Fibroblast of mammary gland (primary cell): ENCODE measurements around the gene BARHL2.

Experiments
- DNase-seq: peaks from one replicate; pipeline ENCODE4 v3.0.0-alpha.2; 2010; ENCODE audit warnings: low read depth
- H3K4me3 ChIP-seq: 2 replicates; pipeline ENCODE4 v1.5.1; 2011; ENCODE audit warnings: low read depth, mild to moderate bottlenecking, low read length, moderate library complexity; ENCODE audit not compliant: control insufficient read depth
- CTCF ChIP-seq: conservative IDR thresholded peaks from 2 replicates; pipeline ENCODE4 v1.5.1; 2011; ENCODE audit warnings: low read depth, low read length, inconsistent platforms; ENCODE audit not compliant: control insufficient read depth, insufficient read depth

BARHL2 gene

GRCh38 chr1:90719330-90720144 is 2.4 kb upstream of the BARHL2 start:
- TF ChIP-seq CTCF = no peak
- no peak for DNase-seq
- no peak overlapping the region for H3K4me3 ChIP-seq

DNA sequence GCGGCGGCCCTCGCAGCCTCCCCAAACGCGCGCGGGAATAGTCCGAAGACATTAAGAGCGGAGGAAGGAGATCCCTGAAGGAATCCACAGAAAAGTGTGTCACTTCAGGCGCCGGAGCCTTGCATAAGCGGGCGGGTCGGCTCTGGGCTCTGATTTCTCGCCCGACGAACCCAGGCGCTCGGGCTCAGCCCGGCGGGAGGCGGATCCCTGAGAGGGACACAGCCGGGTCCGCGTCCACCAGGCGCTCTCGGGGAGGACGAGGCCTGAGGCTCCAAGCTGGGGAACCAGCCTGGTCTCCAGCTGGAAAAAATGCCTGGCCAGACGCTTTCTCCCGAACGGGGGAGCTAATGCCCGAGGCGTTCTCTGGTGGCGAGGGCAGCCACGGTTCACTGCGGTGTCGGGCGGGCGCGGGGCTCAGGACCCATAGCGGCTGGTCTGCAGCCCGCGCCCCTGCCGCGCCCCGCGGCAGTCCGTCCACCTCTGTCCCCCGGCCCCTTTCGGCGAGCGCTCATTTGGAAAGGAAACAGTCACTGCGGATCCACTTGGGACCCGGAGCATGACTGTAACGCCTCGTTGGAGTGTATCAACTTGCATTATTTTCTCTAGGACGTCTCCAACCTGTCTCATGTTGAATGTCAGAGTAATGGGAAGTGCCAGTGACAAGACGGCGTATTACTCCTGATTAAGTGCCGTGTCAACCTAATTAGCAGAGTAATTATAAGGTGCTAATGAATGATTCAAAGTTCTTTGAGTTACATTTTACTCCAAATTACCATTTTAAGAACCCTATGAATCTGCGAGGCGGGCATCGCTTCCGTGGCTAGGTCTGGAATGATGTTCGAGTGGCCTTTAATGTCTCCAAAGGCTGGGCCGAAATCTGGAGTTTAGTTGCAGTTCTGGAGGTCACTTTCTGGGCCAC is 1.6 kb upstream of the BARHL2 start:
- TF ChIP-seq CTCF = no peak
- no peak for DNase-seq
- peak overlapping the region; percentile 27 for H3K4me3 ChIP-seq

DNA sequence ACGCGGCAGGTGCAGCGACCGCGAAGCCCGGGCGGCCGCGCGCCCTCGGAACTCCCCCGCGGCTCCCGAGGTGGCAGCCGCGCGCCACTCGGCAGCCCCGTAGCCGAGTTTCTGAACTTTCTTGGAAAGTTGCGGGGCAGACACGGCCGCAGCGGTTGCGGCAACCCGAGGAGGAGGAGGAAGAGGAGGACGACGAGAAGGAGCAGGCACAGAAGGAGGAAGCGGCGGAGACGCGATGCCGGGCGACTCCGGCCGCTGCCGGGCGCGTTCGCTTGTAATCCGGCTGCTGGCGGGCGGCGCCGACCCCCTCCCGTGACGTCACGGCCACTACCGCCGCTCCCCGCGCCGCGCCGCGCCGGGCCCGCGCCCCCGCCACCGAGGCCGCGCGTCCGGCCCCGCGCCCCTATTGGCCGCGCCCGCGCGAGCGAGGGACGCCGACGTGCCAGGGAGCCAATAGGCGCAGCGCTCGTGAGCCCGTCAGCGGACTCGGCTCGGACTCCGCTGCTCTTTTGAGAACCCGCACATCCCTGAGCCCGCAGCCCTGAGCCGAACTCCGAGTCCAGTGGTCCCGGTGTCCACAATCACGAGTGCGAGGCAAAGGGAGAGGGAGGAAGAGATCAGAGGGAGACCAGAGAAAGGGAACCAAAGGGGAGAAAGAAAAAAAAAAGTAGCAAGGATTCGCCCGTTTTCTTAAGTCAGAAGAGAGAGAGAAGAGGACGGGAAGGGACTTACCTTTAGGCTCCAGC is 736 bp upstream of the BARHL2 start:
- peak overlapping the region; percentile 27 for H3K4me3 ChIP-seq
- no peak for TF ChIP-seq CTCF
- DNase-seq = peak; percentile 34

DNA sequence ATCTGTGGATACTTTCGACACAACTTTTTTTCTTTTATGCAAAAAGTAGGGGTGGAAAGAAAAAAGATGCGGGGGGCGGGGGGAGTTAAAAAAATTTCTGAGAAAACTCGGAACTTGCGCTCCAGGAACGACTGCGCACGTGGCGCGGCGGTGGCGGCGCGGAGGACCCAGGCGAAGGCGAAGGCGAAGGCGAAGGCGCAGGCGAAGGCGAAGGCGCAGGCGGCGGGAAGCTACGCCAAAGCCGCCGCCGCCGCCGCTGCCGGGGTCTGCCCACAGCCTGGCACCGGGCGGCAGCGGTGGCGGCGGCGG is 208 bp upstream of the BARHL2 start:
- DNase-seq = no peak
- H3K4me3 ChIP-seq = no peak overlapping the region
- TF ChIP-seq CTCF = no peak

DNA sequence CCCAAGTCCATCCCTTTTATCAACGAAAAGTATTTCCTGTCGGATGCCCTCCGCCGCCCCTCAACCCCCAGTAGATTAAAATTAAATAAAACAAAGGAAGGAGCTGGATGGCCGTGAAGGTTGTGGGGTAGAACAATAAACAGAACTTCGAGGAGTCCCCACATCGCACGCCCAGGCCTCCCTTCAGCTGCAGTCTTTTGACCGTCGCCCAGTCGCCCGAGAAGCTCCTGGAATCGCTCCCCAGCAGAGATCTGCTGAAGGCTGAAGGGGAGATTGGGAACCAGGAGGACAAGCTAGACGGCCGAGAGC is 905 bp downstream of the BARHL2 start:
- no peak for TF ChIP-seq CTCF
- DNase-seq = no peak
- H3K4me3 ChIP-seq = no peak overlapping the region

GRCh38 chr1:90715309-90715708 is 1.8 kb downstream of the BARHL2 start:
- no peak for DNase-seq
- TF ChIP-seq CTCF = no peak
- no peak overlapping the region for H3K4me3 ChIP-seq
